ENCODE results near the gene MAP3K4. TPM values are rescaled to one million over a fixed set of nuclear protein-coding genes. Genes with fewer than 3 reads are reported as not detected.
"Not testable (repeated sequence)": the region's sequence is repeated elsewhere in the genome, so short reads cannot be mapped to it uniquely, and the experiment has no call there.

The MAP3K4 gene
- total RNA-seq, 1 experiment from 2014 or later: 27.1 TPM

DNA sequence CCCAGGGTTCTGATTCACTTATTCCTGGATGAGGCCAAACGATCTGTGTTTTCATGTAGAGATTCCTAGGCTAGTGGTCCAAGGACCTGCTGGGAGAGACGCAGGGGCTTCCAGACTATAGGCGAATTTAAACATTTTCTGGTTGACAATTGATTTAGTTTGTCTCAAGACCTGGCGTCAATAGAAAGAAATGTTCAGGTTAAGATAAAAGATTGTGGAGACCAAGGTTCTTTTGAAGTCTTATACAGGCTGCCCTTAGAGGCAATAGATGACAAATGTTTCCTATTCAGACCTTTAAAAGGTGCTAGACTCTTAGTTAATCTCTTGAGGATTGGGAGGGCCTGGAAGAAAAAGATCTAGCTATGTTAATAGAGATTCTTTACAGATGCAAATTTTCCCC, 15.6 kb upstream of the MAP3K4 start:
- H3K36me3 ChIP-seq; DNase-seq (ENCODE audit: low read depth in 1 of 2, low spot score in 2 of 2); H3K9me3 ChIP-seq (replicated peaks); H3K27ac ChIP-seq; H3K27me3 ChIP-seq (replicated peaks); H3K4me3 ChIP-seq: not testable (repeated sequence)
- peaks cover 11% of the 10 kb centered on the region for H3K4me1 ChIP-seq (replicated peaks)

- Histone ChIP-seq H3K27me3 (replicated peaks) (no peaks in the 10 kb centered on the region), H3K9me3 (replicated peaks) (peaks cover 3% of the 10 kb centered on the region; the same call in 1 of the 2 replicates), H3K4me3 (no peak overlapping the region), H3K27ac (no peak overlapping the region), H3K4me1 (replicated peaks) (no peaks in the 10 kb centered on the region), H3K36me3 (no peaks in the 10 kb centered on the region)
- DNase-seq (ENCODE audit: low read depth in 1 of 2, low spot score in 2 of 2): no peak
Observed at GRCh38 chr6:160978141-160978901, 13.2 kb upstream of the MAP3K4 start.

- Histone ChIP-seq H3K4me3 (no peak overlapping the region), H3K36me3 (no peaks in the 10 kb centered on the region), H3K9me3 (replicated peaks) (peaks cover 5% of the 10 kb centered on the region; the same call in 1 of the 2 replicates), H3K27ac (no peak overlapping the region), H3K4me1 (replicated peaks) (no peaks in the 10 kb centered on the region), H3K27me3 (replicated peaks) (no peaks in the 10 kb centered on the region)
- no peak for DNase-seq (ENCODE audit: low read depth in 1 of 2, low spot score in 2 of 2)
Observed at GRCh38 chr6:160979061-160979708, 12.4 kb upstream of the MAP3K4 start.

GRCh38 chr6:160983377-160983948, 8.1 kb upstream of the MAP3K4 start:
- H3K27me3 ChIP-seq (replicated peaks); H3K9me3 ChIP-seq (replicated peaks); H3K4me3 ChIP-seq; H3K36me3 ChIP-seq; H3K4me1 ChIP-seq (replicated peaks); H3K27ac ChIP-seq; DNase-seq (ENCODE audit: low read depth in 1 of 2, low spot score in 2 of 2): not testable (repeated sequence)

GRCh38 chr6:160986851-160987250, 4.7 kb upstream of the MAP3K4 start:
- no peak overlapping the region for H3K4me3 ChIP-seq
- peaks cover 5% of the 10 kb centered on the region; the same call in 1 of the 2 replicates for H3K9me3 ChIP-seq (replicated peaks)
- no peaks in the 10 kb centered on the region for H3K4me1 ChIP-seq (replicated peaks)
- DNase-seq (ENCODE audit: low read depth in 1 of 2, low spot score in 2 of 2): no peak
- no peak overlapping the region for H3K27ac ChIP-seq
- H3K36me3 ChIP-seq: peaks cover 5% of the 10 kb centered on the region
- no peaks in the 10 kb centered on the region for H3K27me3 ChIP-seq (replicated peaks)

DNA sequence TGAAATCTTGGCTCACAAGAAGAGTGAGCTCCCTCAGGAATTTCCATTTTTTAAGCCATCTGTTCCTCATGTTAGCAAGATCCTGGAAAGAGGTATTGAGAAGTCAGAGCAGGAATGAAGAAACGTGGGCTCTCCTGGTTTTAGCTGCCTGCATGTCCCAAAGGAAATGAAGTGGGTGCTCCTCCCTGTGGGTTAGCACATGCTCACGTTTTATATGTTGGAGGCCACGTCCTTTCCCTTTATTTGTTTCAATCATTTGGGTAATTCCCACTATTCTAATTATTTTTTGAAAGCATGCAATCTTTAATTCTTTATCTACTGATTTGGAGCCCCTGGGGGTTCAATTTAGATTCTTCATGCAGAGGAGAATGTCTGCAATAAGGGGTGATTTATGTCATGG, 4.3 kb upstream of the MAP3K4 start:
- H3K9me3 ChIP-seq (replicated peaks): peaks cover 5% of the 10 kb centered on the region; the same call in 1 of the 2 replicates
- H3K4me3 ChIP-seq: no peak overlapping the region
- DNase-seq (ENCODE audit: low read depth in 1 of 2, low spot score in 2 of 2): no peak
- no peak overlapping the region for H3K27ac ChIP-seq
- peaks cover 9% of the 10 kb centered on the region for H3K36me3 ChIP-seq
- H3K27me3 ChIP-seq (replicated peaks): no peaks in the 10 kb centered on the region
- H3K4me1 ChIP-seq (replicated peaks): no peaks in the 10 kb centered on the region

GRCh38 chr6:160990847-160991405, 643 bp upstream of the MAP3K4 start:
- H3K27ac ChIP-seq: peak overlapping the region; percentile 65
- no peak for DNase-seq (ENCODE audit: low read depth in 1 of 2, low spot score in 2 of 2)
- peaks cover 9% of the 10 kb centered on the region for H3K36me3 ChIP-seq
- peaks cover 3% of the 10 kb centered on the region for H3K4me1 ChIP-seq (replicated peaks)
- H3K4me3 ChIP-seq: peak overlapping the region; percentile 95
- no peaks in the 10 kb centered on the region for H3K9me3 ChIP-seq (replicated peaks)
- H3K27me3 ChIP-seq (replicated peaks): no peaks in the 10 kb centered on the region

- peaks cover 9% of the 10 kb centered on the region for H3K4me1 ChIP-seq (replicated peaks)
- H3K4me3 ChIP-seq: peak overlapping the region; percentile 95
- H3K27ac ChIP-seq: peak overlapping the region; percentile 65
- peak; percentile 55 to 67 for DNase-seq (ENCODE audit: low read depth in 1 of 2, low spot score in 2 of 2)
- no peaks in the 10 kb centered on the region for H3K9me3 ChIP-seq (replicated peaks)
- no peaks in the 10 kb centered on the region for H3K27me3 ChIP-seq (replicated peaks)
- H3K36me3 ChIP-seq: peaks cover 9% of the 10 kb centered on the region
Observed at GRCh38 chr6:160992061-160992979, 751 bp downstream of the MAP3K4 start.

GRCh38 chr6:160992980-160993314, 1.4 kb downstream of the MAP3K4 start:
- DNase-seq (ENCODE audit: low read depth in 1 of 2, low spot score in 2 of 2): no peak
- Histone ChIP-seq H3K4me1 (replicated peaks) (peaks cover 9% of the 10 kb centered on the region), H3K9me3 (replicated peaks) (no peaks in the 10 kb centered on the region), H3K27ac (no peak overlapping the region), H3K36me3 (peaks cover 9% of the 10 kb centered on the region), H3K4me3 (peak overlapping the region; percentile 95), H3K27me3 (replicated peaks) (no peaks in the 10 kb centered on the region)

DNA sequence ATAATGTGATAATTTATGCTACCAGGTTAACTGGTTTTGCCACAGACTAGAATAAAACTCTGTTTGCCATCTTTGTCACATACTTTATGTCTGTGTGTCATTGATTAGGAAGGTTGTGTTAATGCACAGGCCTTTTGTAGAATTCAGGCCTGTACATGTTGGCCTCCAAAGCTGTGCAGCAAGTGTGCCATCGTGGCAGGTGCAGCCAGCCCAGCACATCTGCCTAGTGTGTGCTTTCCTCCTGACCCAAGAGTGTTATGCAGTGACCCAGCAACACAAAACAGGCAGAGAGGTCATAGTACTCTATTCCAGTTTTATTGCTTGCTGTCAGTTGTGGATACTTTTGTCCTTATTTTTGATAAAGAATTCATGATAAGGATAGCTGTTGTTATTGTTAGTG, 3.7 kb downstream of the MAP3K4 start:
- H3K9me3 ChIP-seq (replicated peaks): no peaks in the 10 kb centered on the region
- H3K4me1 ChIP-seq (replicated peaks): peaks cover 9% of the 10 kb centered on the region
- no peak overlapping the region for H3K4me3 ChIP-seq
- H3K27ac ChIP-seq: no peak overlapping the region
- H3K36me3 ChIP-seq: peaks cover 9% of the 10 kb centered on the region
- no peaks in the 10 kb centered on the region for H3K27me3 ChIP-seq (replicated peaks)
- no peak for DNase-seq (ENCODE audit: low read depth in 1 of 2, low spot score in 2 of 2)

DNA sequence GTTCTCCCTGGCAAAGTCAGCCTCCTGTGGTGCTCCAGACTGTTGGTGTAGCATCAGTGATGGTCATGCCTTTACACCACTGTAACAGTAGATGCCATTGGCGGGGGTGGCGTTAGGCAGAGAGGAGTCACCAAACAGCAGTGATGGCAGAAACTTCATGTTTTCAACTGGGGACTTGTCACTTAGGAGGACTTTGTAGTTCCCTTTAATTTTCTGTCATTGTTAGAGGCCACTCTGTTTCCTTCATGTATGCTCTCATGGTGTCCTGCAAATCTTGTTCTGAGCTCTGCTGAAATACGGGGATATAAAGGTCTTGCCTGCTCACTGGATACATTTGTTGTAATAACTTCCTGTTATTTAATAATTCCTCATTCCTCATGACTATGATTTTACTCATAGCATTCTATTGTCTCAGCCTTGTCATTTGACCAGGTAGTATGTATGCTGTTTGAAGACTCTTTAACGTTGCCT, 4.6 kb downstream of the MAP3K4 start:
- Histone ChIP-seq H3K27ac (no peak overlapping the region), H3K4me3 (no peak overlapping the region), H3K36me3 (peaks cover 9% of the 10 kb centered on the region), H3K27me3 (replicated peaks) (no peaks in the 10 kb centered on the region), H3K4me1 (replicated peaks) (peaks cover 9% of the 10 kb centered on the region), H3K9me3 (replicated peaks) (no peaks in the 10 kb centered on the region)
- DNase-seq (ENCODE audit: low read depth in 1 of 2, low spot score in 2 of 2): no peak

DNA sequence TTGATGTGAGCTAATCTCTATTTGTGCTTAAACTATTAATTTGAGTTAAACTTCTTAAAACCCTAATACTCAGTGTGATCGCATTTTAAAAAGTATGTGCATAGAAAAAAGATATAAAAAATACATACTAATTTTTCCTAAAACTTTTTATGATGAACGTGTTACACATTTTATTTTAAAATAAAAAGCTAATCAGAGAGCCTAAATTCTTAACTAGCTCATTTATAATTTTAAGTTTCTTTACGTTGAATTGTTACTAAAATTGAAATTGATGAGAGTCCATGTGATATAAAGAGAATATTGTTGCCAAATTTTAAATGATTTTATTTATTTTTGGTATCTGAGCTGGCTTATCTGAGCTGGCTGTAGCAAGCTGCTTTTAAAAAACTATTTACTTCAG, 6.6 kb downstream of the MAP3K4 start:
- DNase-seq (ENCODE audit: low read depth in 1 of 2, low spot score in 2 of 2): no peak
- H3K9me3 ChIP-seq (replicated peaks): no peaks in the 10 kb centered on the region
- no peak overlapping the region for H3K27ac ChIP-seq
- no peaks in the 10 kb centered on the region for H3K27me3 ChIP-seq (replicated peaks)
- no peaks in the 10 kb centered on the region; the same call in 1 of the 2 replicates for H3K36me3 ChIP-seq
- H3K4me1 ChIP-seq (replicated peaks): peaks cover 5% of the 10 kb centered on the region
- H3K4me3 ChIP-seq: no peak overlapping the region

DNA sequence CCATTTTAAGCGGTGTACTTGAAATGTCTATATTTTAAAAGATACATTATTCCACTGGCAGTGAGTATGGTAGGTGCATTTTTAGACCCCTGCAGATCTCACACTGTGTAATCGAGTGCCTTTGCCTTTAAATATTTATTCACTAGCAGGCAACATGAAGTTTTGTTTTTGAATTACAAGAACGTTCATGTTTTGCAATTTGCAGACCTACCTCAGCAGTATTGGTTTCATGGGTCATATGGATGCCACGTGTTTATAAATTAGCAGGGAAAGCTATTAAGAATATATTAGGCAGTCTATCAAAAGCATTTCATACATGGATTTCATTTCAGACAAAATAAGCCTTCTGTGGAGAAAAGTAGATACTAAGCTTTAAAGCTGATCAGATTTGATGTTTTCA, 7.2 kb downstream of the MAP3K4 start:
- Histone ChIP-seq H3K4me3 (no peak overlapping the region), H3K4me1 (replicated peaks) (peaks cover 5% of the 10 kb centered on the region), H3K36me3 (no peaks in the 10 kb centered on the region), H3K27me3 (replicated peaks) (no peaks in the 10 kb centered on the region), H3K9me3 (replicated peaks) (no peaks in the 10 kb centered on the region), H3K27ac (no peak overlapping the region)
- DNase-seq (ENCODE audit: low read depth in 1 of 2, low spot score in 2 of 2): no peak

Data from SJSA1 (cell line).